ENCODE data around the gene ARHGAP44.

GRCh38 chr17:12789481-12790248 is at the start of gene ARHGAP44:
- TF ChIP-seq CTCF (conservative IDR thresholded peaks at IDR 0.05; ENCODE audit: low read depth in 2 of 2) (no peak), EZH2 (IDR thresholded peaks at IDR 0.05; ENCODE audit: low read depth, unreplicated experiment) (no peak), JUNB (IDR thresholded peaks at IDR 0.05; ENCODE audit: unreplicated experiment) (no peak), POLR2AphosphoS5 (IDR thresholded peaks at IDR 0.05; ENCODE audit: low read depth) (peak; percentile 73), EZH2phosphoT487 (IDR thresholded peaks at IDR 0.05; ENCODE audit: unreplicated experiment) (no peak), ZNF331 (CRISPR knock-in tag; IDR thresholded peaks at IDR 0.05; ENCODE audit: low read depth) (no peak)
- TF ChIP-seq, protein P1, sequence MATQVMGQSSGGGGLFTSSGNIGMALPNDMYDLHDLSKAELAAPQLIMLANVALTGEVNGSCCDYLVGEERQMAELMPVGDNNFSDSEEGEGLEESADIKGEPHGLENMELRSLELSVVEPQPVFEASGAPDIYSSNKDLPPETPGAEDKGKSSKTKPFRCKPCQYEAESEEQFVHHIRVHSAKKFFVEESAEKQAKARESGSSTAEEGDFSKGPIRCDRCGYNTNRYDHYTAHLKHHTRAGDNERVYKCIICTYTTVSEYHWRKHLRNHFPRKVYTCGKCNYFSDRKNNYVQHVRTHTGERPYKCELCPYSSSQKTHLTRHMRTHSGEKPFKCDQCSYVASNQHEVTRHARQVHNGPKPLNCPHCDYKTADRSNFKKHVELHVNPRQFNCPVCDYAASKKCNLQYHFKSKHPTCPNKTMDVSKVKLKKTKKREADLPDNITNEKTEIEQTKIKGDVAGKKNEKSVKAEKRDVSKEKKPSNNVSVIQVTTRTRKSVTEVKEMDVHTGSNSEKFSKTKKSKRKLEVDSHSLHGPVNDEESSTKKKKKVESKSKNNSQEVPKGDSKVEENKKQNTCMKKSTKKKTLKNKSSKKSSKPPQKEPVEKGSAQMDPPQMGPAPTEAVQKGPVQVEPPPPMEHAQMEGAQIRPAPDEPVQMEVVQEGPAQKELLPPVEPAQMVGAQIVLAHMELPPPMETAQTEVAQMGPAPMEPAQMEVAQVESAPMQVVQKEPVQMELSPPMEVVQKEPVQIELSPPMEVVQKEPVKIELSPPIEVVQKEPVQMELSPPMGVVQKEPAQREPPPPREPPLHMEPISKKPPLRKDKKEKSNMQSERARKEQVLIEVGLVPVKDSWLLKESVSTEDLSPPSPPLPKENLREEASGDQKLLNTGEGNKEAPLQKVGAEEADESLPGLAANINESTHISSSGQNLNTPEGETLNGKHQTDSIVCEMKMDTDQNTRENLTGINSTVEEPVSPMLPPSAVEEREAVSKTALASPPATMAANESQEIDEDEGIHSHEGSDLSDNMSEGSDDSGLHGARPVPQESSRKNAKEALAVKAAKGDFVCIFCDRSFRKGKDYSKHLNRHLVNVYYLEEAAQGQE (IDR thresholded peaks at IDR 0.05; ENCODE audit: unreplicated experiment), result no peak

Data from GM23338 (cell line).